ENCODE measurements around the gene SPAG6.
"Not testable (repeated sequence)": the region's sequence is repeated elsewhere in the genome, so short reads cannot be mapped to it uniquely, and the experiment has no call there.

Gene SPAG6

GRCh38 chr10:22372298-22372697 is 27.0 kb downstream of the SPAG6 start:
- DNase-seq (ENCODE audit: low read depth) = no peak

GRCh38 chr10:22372917-22373316 is 27.6 kb downstream of the SPAG6 start:
- DNase-seq (ENCODE audit: low read depth) = no peak

DNA sequence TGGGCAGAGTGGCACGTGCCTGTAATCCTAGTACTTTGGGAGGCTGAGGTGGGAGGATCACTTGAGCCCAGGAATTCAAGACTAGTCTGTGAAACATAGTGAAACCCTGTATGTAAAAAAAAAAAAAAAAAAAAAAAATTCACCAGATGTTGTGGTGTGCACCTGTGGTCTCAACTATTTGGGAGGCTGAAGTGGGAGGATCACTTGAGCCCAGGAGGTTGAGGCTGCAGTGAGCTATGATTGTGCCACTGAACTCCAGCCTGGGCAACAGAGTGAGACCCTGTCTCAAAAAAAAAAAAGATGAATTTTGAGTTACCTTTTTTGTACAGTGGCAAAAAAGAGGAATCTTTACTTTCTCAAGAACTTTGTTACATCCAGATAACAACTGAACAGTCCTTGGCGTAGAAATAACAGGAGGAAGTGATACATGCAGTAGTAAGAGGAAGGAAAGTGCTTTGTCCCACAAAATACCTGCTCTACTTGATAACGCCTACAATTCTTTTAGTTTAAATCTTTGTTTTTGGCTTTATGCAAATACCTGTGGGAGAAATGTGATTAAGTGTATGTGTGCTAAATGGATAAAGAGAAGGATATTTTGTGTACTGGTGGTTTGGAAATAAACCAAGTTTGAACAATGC is 29.3 kb downstream of the SPAG6 start:
- no peak for DNase-seq (ENCODE audit: low read depth)

DNA sequence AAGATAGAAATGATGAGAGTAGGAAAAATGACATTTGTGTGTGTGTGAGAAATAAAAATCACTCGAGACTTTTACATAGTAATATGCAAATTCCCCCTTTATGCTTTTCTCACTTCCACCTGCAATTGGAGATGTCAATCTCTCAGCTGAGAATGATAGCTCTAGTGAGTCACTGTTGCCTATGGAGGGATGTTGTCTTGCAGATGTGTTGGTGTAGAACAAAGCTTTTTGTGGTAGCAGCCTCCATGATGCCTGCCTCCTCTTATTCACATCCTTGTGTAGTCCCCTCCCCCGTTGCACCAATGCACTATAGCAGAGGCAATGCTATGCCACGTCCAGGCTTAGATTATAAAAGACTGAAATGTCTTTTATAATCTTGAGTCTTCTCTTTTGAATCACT is 33.8 kb downstream of the SPAG6 start:
- DNase-seq (ENCODE audit: low read depth) = no peak

GRCh38 chr10:22381262-22381661 is 36.0 kb downstream of the SPAG6 start:
- DNase-seq (ENCODE audit: low read depth) = no peak

DNA sequence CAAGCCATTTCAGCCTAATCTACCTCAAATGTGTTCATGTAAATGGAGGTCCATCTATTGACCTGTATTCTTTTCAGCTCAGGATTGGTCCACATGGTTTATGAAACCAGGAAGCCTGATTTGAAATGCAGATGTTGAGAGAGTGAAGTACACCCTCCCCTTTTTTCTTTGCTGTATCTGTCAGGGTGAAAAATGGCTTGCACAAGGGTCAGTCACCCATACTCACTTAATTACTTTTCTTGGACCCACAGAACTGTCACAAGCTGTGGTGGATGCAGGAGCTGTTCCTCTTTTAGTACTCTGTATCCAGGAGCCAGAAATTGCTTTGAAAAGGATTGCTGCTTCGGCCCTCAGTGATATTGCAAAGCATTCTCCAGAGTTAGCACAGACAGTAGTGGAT is 41.2 kb downstream of the SPAG6 start:
- no peak for DNase-seq (ENCODE audit: low read depth)

DNA sequence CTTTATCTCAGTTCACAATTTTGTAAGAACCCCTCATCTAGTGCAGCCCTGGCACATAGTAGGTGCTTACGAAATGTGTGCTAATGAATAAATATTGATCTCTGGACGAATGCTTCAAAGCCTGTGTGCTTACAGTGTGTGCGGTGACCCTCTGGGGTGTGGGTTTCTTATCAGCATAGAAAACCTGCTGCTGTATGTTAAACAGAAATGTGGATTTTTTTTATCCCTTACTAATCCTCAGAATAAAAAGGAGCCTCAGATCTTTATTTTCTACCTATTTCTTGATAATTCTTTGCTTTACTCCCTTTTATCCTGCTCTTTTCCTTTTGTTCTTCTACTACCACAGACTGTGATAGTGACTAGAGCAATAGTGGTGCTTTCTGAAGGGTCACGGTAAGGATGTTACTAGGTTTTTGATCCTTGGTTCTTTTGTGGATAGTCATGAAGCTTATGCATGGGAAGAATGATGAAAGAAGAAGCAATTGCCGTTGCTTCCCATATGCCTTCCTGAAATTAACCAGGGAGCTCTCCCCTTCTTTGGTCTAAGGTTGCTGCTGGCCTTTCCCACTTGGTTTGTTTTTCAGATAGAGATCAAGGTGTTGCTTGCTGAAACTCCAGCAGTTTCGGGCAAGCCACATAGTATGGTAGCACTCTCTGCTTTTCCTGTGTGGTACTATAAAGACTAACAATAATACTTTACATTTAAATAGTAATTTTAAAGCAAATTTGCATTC is 44.7 kb downstream of the SPAG6 start:
- DNase-seq (ENCODE audit: low read depth) = no peak

DNA sequence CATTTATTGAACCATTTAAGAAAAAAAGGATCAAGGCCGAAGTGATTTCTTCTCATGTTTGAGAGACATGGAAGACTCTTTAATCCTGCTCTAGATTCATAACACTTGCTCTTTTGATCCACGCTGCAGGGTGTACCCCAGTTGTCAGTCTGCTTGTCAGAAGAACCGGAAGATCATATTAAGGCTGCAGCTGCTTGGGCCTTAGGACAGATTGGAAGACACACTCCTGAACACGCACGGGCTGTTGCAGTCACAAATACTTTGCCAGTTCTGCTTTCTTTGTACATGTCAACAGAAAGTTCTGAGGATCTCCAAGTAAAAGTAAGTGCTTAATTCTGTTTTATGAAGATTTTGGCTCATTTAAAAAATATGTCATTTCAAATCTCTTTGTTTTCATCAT is 46.3 kb downstream of the SPAG6 start:
- DNase-seq (ENCODE audit: low read depth) = no peak

DNA sequence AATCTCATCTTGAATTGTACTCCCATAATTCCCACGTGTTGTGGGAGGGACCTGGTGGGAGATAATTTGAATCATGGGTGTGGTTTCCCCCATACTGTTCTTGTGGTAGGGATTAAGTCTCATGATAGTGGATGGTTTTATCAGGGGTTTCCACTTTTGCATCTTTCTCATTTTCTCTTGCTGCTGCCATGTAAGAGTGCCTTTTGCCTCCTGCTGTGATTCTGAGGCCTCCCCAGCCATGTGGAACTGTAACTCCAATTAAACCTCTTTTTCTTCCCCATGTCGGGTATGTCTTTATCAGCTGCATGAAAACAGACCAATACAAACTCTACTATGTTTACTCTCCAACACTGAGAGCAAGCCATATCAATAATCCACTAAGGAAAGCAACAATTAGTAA is 50.9 kb downstream of the SPAG6 start:
- DNase-seq (ENCODE audit: low read depth) = not testable (repeated sequence)

- not testable (repeated sequence) for DNase-seq (ENCODE audit: low read depth)
Observed at GRCh38 chr10:22406916-22407315, 61.6 kb downstream of the SPAG6 start.

GRCh38 chr10:22410394-22410793 is 65.1 kb downstream of the SPAG6 start:
- DNase-seq (ENCODE audit: low read depth) = no peak

GRCh38 chr10:22410846-22411245 is 65.5 kb downstream of the SPAG6 start:
- no peak for DNase-seq (ENCODE audit: low read depth)

DNA sequence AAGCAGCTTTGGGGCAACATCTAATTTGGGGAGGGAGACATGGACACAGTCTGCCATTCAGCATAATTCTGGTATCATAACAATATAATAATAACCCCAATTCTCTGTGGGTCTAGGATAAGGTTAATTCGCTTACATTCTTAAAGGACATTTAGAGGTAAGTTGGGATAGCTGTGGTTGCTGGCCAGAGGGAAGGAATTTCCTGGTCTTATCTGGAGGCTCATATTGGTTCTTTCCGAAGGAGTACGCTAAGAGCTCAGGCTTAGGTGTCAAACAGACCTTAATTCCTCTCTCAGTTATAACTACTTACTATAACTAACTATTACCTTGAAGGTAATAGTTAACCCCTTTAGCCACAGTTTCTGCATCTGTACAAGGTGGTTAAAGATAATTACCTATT is 68.8 kb downstream of the SPAG6 start:
- no peak for DNase-seq (ENCODE audit: low read depth)

- DNase-seq (ENCODE audit: low read depth) = no peak
Observed at GRCh38 chr10:22415072-22415471, 69.8 kb downstream of the SPAG6 start.

- no peak for DNase-seq (ENCODE audit: low read depth)
Observed at GRCh38 chr10:22417736-22418268, 72.5 kb downstream of the SPAG6 start.

DNA sequence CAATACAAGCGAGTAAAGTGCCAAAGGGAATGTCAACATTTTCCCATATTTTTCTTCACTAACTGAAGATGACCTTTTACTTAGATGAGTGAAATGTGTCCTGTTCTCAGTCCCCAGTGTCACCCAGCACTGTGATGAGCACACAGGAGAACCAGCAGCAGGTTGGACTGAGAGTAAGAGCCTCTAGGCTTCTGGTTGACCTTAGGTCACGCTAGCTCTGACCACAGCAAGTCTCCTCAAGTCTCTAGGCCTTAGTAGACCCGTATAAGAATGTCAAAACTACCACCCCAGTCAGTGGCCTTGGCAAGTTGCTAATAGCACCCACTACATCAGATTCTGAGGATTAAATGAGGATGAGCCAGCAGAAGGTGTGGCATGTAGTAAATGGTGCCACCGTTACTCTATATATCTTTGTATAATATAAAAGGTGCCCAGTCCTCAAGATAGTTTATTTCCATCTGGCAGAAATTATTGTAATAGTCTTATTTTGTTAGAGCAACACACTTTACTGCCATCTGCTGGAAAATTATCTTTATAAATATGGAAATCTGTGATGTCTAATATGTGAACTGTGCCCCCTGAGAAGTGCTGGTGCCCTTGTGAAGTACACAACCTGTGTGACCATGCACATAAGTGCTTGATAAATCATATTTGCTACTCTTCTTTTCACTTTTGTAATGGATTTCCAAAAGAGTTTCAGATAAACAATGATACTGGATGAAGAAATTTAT is 75.7 kb downstream of the SPAG6 start:
- no peak for DNase-seq (ENCODE audit: low read depth)

DNA sequence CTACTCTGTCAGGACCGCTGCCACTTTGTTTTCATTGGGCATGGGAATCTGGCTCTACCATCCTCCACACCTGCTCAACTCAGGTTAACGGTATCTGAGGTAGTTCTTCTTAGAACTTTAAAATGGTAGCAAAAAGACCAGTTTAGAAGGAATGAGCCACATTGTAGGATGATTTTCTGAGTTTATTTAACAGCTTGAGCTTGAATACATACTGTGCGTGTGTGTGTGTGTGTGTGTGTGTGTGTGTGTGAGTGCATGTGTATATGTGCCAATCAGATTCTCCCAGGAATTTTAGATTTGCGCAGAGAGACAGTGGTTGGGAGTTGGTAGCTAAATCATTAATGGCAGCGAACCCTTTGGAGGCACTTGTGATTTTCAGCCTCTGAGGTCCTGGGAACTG is 81.4 kb downstream of the SPAG6 start:
- no peak for DNase-seq (ENCODE audit: low read depth)

- no peak for DNase-seq (ENCODE audit: low read depth)
Observed at GRCh38 chr10:22427101-22427500, 81.8 kb downstream of the SPAG6 start.

GRCh38 chr10:22427890-22428571 is 82.7 kb downstream of the SPAG6 start:
- no peak for DNase-seq (ENCODE audit: low read depth)

DNA sequence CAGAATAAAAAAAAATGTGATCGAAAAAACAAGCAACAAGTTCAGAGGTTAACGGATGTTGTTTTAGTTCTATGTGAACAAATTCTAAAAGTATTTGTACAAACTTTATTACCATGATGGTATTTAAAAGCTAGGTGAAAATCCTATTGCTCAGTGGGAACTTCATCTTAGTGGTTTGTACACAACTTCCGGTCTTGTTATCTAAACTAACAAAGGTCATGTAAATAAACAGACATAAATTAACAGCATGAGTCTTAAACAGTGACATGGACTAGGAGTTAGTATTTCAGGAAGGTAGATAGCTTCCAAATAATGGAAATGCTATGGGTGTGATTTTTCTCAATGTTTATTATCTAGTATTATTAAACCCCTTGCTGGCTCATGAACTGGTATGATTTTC is 83.8 kb downstream of the SPAG6 start:
- DNase-seq (ENCODE audit: low read depth) = no peak

GRCh38 chr10:22429981-22430421 is 84.7 kb downstream of the SPAG6 start:
- DNase-seq (ENCODE audit: low read depth) = no peak

- no peak for DNase-seq (ENCODE audit: low read depth)
Observed at GRCh38 chr10:22433875-22434274, 88.6 kb downstream of the SPAG6 start.

Data from T-helper 22 cell (primary cell).